Lower leg skin (tissue), 4 donors: ENCODE results near the gene ECM1. TPM values are rescaled to one million over a fixed set of nuclear protein-coding genes. Genes with fewer than 3 reads are reported as not detected.

ENCODE experiments used
- DNase-seq, 2 donors: peaks; one replicate each; pipeline ENCODE4 v3.0.0-alpha.2; 2019; ENCODE audit warnings: low spot score in 2 of 2
- H3K4me3 ChIP-seq: fragments of 200-600 bp; sonication (generic); 2 replicates; pipeline ENCODE4 v1.5.1; 2017; ENCODE audit warnings: mild to moderate bottlenecking, low read depth; ENCODE audit not compliant: poor library complexity, severe bottlenecking
- CTCF ChIP-seq, 3 donors: fragments of 450-650 bp; IDR thresholded peaks; one replicate each; pipeline ENCODE4 v1.5.1; 2016; ENCODE audit warnings: antibody characterized with exemption in 3 of 3, mild to moderate bottlenecking in 3 of 3, moderate library complexity in 2 of 3
- POLR2A ChIP-seq, 2 donors: fragments of 450-650 bp; IDR thresholded peaks; one replicate each; pipeline ENCODE4 v1.6.1; 2016 to 2017; ENCODE audit warnings: antibody characterized with exemption in 2 of 2, mild to moderate bottlenecking in 1 of 2, moderate library complexity in 1 of 2
- WGBS, 2 donors: methylation state at CpG; one replicate each; pipeline ENCODE4 v1.1.5; 2018; 5-methylcytosine and 5-hydroxymethylcytosine counted together
- intact Hi-C: fragments of 100-400 bp; cut with DNase I; formaldehyde crosslinking; loops from one replicate; pipeline ENCODE4 v1.15.0; 2023; ENCODE audit warnings: low total_unique reads
- total RNA-seq, 4 donors: library from RNA; depleted of rRNA; stranded (reverse); fragments of >200 nt; gene quantifications; one replicate each; pipeline ENCODE4 v1.1.0, GENCODE V29; 2016

The ECM1 gene
- total RNA-seq, 4 donors from 2014 or later, result 64.1 to 131 (median 86.2) TPM

GRCh38 chr1:150473659-150474058 lies 34.2 kb upstream of the ECM1 start:
- TF ChIP-seq CTCF (IDR thresholded peaks at IDR 0.05) (no peak), POLR2A (IDR thresholded peaks at IDR 0.05) (no peak)

GRCh38 chr1:150474869-150475268 lies 33.0 kb upstream of the ECM1 start:
- no peak overlapping the region for H3K4me3 ChIP-seq
- intact Hi-C loops, result no loop called here
- no peak for DNase-seq
- WGBS, 2 donors, result 65 to 81% methylated on average over 4 of the region's 4 CpGs
- TF ChIP-seq CTCF (IDR thresholded peaks at IDR 0.05) (no peak), POLR2A (IDR thresholded peaks at IDR 0.05) (no peak)

More at GRCh38 chr1:150473659-150474058, 34.2 kb upstream of the ECM1 start:
- intact Hi-C loops, result no loop called here
- WGBS, 2 donors, result 69 to 83% methylated on average over 4 of the region's 4 CpGs
- H3K4me3 ChIP-seq, result no peak overlapping the region
- peak in 1 of 2 donors; percentile 18 for DNase-seq

GRCh38 chr1:150476754-150477153 lies 31.2 kb upstream of the ECM1 start:
- 57 to 81% methylated on average over 3 of the region's 3 CpGs for WGBS, 2 donors
- no peak for DNase-seq
- intact Hi-C loops, result no loop called here
- no peak for TF ChIP-seq CTCF (IDR thresholded peaks at IDR 0.05)
- TF ChIP-seq POLR2A (IDR thresholded peaks at IDR 0.05), result no peak
- no peak overlapping the region for H3K4me3 ChIP-seq

GRCh38 chr1:150477320-150477719 lies 30.6 kb upstream of the ECM1 start:
- intact Hi-C loops, result no loop called here
- DNase-seq, result peak in 1 of 2 donors; percentile 71
- 45% methylated on average over 1 of the region's 1 CpG for WGBS, 2 donors
- no peak for TF ChIP-seq POLR2A (IDR thresholded peaks at IDR 0.05)
- TF ChIP-seq CTCF (IDR thresholded peaks at IDR 0.05), result no peak
- H3K4me3 ChIP-seq, result no peak overlapping the region

- intact Hi-C loops, result no loop called here
- DNase-seq, result peak in 1 of 2 donors; percentile 34
- no peak overlapping the region for H3K4me3 ChIP-seq
- no peak for TF ChIP-seq POLR2A (IDR thresholded peaks at IDR 0.05)
- no peak for TF ChIP-seq CTCF (IDR thresholded peaks at IDR 0.05)
- 50 to 53% methylated on average over 4 of the region's 4 CpGs for WGBS, 2 donors
These were observed 30.2 kb upstream of the ECM1 start for GRCh38 chr1:150477733-150478132.

GRCh38 chr1:150479370-150479769 lies 28.5 kb upstream of the ECM1 start:
- intact Hi-C loops, result no loop called here
- TF ChIP-seq POLR2A (IDR thresholded peaks at IDR 0.05) (no peak), CTCF (IDR thresholded peaks at IDR 0.05) (no peak)
- WGBS, 2 donors, result 70 to 78% methylated on average over 4 of the region's 4 CpGs
- no peak overlapping the region for H3K4me3 ChIP-seq
- DNase-seq, result no peak
